GM21576 (cell line): ENCODE results near the gene P2RX6.
"Not testable (repeated sequence)": the region's sequence is repeated elsewhere in the genome, so short reads cannot be mapped to it uniquely, and the experiment has no call there.

ENCODE experiments used
- ATAC-seq: cut with Tn5 transposase; IDR thresholded peaks from one replicate; pipeline ENCODE4 v1.9.1; 2021; ENCODE audit warnings: mild to moderate bottlenecking, moderate library complexity; ENCODE audit not compliant: unreplicated experiment

P2RX6 gene

GRCh38 chr22:21071796-21072195 is 56.8 kb downstream of the P2RX6 start:
- ATAC-seq = not testable (repeated sequence)

- ATAC-seq = no peak
Measured at GRCh38 chr22:21073023-21073422, 58.1 kb downstream of the P2RX6 start.

GRCh38 chr22:21073482-21073881 is 58.5 kb downstream of the P2RX6 start:
- ATAC-seq = no peak

GRCh38 chr22:21074102-21074715 is 59.2 kb downstream of the P2RX6 start:
- no peak for ATAC-seq

GRCh38 chr22:21075516-21076138 is 60.7 kb downstream of the P2RX6 start:
- no peak for ATAC-seq

GRCh38 chr22:21076912-21077625 is 62.1 kb downstream of the P2RX6 start:
- ATAC-seq = no peak
